ENCODE measurements around the gene BRME1. TPM values are rescaled to one million over a fixed set of nuclear protein-coding genes. Genes with fewer than 3 reads are reported as not detected.

Gene BRME1
- polyA plus RNA-seq, 2 of the 4 experiments (the other 2 are of a cell fraction), result 0.12 to 1.2 TPM

- TF ChIP-seq, protein P1, sequence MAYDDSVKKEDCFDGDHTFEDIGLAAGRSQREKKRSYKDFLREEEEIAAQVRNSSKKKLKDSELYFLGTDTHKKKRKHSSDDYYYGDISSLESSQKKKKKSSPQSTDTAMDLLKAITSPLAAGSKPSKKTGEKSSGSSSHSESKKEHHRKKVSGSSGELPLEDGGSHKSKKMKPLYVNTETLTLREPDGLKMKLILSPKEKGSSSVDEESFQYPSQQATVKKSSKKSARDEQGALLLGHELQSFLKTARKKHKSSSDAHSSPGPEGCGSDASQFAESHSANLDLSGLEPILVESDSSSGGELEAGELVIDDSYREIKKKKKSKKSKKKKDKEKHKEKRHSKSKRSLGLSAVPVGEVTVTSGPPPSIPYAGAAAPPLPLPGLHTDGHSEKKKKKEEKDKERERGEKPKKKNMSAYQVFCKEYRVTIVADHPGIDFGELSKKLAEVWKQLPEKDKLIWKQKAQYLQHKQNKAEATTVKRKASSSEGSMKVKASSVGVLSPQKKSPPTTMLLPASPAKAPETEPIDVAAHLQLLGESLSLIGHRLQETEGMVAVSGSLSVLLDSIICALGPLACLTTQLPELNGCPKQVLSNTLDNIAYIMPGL (CRISPR knock-in tag; IDR thresholded peaks at IDR 0.05; ENCODE audit: borderline replicate concordance), result no peak
- no peak for TF ChIP-seq E2F6 (IDR thresholded peaks at IDR 0.05; ENCODE audit: borderline replicate concordance, low read depth)
- peak; percentile 41 for TF ChIP-seq PBX3 (IDR thresholded peaks at IDR 0.05)
- TF ChIP-seq BCL3 (IDR thresholded peaks at IDR 0.05), result no peak
- TF ChIP-seq POLR2A (IDR thresholded peaks at IDR 0.05; ENCODE audit: low read length), result 0 out of 2 replicates have a peak, but pooled peaks have one; percentile 18
- TF ChIP-seq RNF2 (IDR thresholded peaks at IDR 0.05; ENCODE audit: borderline replicate concordance, low read depth), result no peak
- TF ChIP-seq, protein P2, sequence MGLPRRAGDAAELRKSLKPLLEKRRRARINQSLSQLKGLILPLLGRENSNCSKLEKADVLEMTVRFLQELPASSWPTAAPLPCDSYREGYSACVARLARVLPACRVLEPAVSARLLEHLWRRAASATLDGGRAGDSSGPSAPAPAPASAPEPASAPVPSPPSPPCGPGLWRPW (IDR thresholded peaks at IDR 0.05), result no peak
- TF ChIP-seq CHD4 (IDR thresholded peaks at IDR 0.05; ENCODE audit: borderline replicate concordance), result no peak
- TF ChIP-seq SMC3 (IDR thresholded peaks at IDR 0.05), result no peak; the same call in 2 of the 3 replicates
- no peak for TF ChIP-seq SREBF2 (IDR thresholded peaks at IDR 0.05)
- no peak for TF ChIP-seq FOXS1 (CRISPR knock-in tag; IDR thresholded peaks at IDR 0.05)
- TF ChIP-seq RAD21 (conservative IDR thresholded peaks at IDR 0.05 in 1 of 2, IDR thresholded peaks at IDR 0.05 in 1 of 2), result 0 out of 5 replicates have a peak, but pooled peaks of 1 of the 2 experiments have one; percentile 5
- peak; percentile 68 for TF ChIP-seq HOXA7 (CRISPR knock-in tag; IDR thresholded peaks at IDR 0.05)
- TF ChIP-seq MYC (IDR thresholded peaks at IDR 0.05; ENCODE audit: borderline replicate concordance, low read length), result no peak
- TF ChIP-seq PHF8 (IDR thresholded peaks at IDR 0.05; ENCODE audit: borderline replicate concordance, low read depth), result no peak
- TF ChIP-seq RCOR1 (IDR thresholded peaks at IDR 0.05; ENCODE audit: low read depth, low read length), result no peak
- TF ChIP-seq, protein P3, sequence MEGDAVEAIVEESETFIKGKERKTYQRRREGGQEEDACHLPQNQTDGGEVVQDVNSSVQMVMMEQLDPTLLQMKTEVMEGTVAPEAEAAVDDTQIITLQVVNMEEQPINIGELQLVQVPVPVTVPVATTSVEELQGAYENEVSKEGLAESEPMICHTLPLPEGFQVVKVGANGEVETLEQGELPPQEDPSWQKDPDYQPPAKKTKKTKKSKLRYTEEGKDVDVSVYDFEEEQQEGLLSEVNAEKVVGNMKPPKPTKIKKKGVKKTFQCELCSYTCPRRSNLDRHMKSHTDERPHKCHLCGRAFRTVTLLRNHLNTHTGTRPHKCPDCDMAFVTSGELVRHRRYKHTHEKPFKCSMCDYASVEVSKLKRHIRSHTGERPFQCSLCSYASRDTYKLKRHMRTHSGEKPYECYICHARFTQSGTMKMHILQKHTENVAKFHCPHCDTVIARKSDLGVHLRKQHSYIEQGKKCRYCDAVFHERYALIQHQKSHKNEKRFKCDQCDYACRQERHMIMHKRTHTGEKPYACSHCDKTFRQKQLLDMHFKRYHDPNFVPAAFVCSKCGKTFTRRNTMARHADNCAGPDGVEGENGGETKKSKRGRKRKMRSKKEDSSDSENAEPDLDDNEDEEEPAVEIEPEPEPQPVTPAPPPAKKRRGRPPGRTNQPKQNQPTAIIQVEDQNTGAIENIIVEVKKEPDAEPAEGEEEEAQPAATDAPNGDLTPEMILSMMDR (IDR thresholded peaks at IDR 0.05), result no peak
- TF ChIP-seq, protein P4, sequence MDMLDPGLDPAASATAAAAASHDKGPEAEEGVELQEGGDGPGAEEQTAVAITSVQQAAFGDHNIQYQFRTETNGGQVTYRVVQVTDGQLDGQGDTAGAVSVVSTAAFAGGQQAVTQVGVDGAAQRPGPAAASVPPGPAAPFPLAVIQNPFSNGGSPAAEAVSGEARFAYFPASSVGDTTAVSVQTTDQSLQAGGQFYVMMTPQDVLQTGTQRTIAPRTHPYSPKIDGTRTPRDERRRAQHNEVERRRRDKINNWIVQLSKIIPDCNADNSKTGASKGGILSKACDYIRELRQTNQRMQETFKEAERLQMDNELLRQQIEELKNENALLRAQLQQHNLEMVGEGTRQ (IDR thresholded peaks at IDR 0.05), result no peak
- TF ChIP-seq BHLHE40 (IDR thresholded peaks at IDR 0.05; ENCODE audit: low read depth, low read length), result no peak
- peak; percentile 25; the same call in 1 of the 2 replicates for TF ChIP-seq MAX (IDR thresholded peaks at IDR 0.05)
- peak; percentile 39 to 46; a peak in 3 of 4 replicates for TF ChIP-seq CEBPB (IDR thresholded peaks at IDR 0.05)
- TF ChIP-seq KDM5A (IDR thresholded peaks at IDR 0.05), result no peak
- TF ChIP-seq RFX5 (IDR thresholded peaks at IDR 0.05), result peak; percentile 92
- peak; percentile 74 for TF ChIP-seq FOSL2 (IDR thresholded peaks at IDR 0.05)
- peak; percentile 98 for TF ChIP-seq FOSL2 (CRISPR knock-in tag; IDR thresholded peaks at IDR 0.05)
- no peak for TF ChIP-seq POLR2AphosphoS2 (conservative IDR thresholded peaks at IDR 0.05; ENCODE audit: low read length)
- TF ChIP-seq MAZ (IDR thresholded peaks at IDR 0.05; ENCODE audit: borderline replicate concordance, low read depth, low read length), result peak; percentile 44; the same call in 1 of the 2 replicates
- TF ChIP-seq HOXB13 (CRISPR knock-in tag; IDR thresholded peaks at IDR 0.05; ENCODE audit: low read depth), result peak; percentile 29; the same call in 1 of the 2 replicates
- TF ChIP-seq ELK1 (IDR thresholded peaks at IDR 0.05; ENCODE audit: low read depth, low read length), result no peak
Measured at GRCh38 chr19:13846557-13847406, 59.1 kb downstream of the BRME1 start (continued).

Measured in A549 (cell line).